Smooth muscle cell (in vitro differentiated cells): Measurements from ENCODE around the gene NBAS. TPM values are rescaled to one million over a fixed set of nuclear protein-coding genes. Genes with fewer than 3 reads are reported as not detected.
"Not testable (repeated sequence)": the region's sequence is repeated elsewhere in the genome, so short reads cannot be mapped to it uniquely, and the experiment has no call there.

ENCODE experiments used
- DNase-seq: peaks from one replicate; lab custom pipeline; 2025; ENCODE audit not compliant: unreplicated experiment; lab: John Stamatoyannopoulos, UW
- H2AFZ ChIP-seq: fragments of 200-600 bp; sonication (generic); 2 replicates; pipeline ENCODE4 v1.6.0; 2016; ENCODE audit warnings: antibody characterized with exemption, low read depth, mild to moderate bottlenecking
- H3F3A ChIP-seq: fragments of 200-600 bp; sonication (generic); 2 replicates; pipeline ENCODE4 v1.6.0; 2017; ENCODE audit warnings: antibody characterized with exemption, low read depth
- H3K27ac ChIP-seq: fragments of 200-600 bp; sonication (generic); 2 replicates; pipeline ENCODE4 v1.5.1; 2016; ENCODE audit warnings: low read depth, mild to moderate bottlenecking
- H3K27me3 ChIP-seq: fragments of 200-600 bp; sonication (generic); 2 replicates; pipeline ENCODE4 v1.6.1; 2016; ENCODE audit warnings: low read depth, mild to moderate bottlenecking
- H3K36me3 ChIP-seq: fragments of 200-600 bp; sonication (generic); 2 replicates; pipeline ENCODE4 v1.5.1; 2016; ENCODE audit warnings: low read depth
- H3K4me1 ChIP-seq: fragments of 200-600 bp; sonication (generic); 2 replicates; pipeline ENCODE4 v1.5.1; 2016; ENCODE audit warnings: low read depth
- H3K4me2 ChIP-seq: fragments of 200-600 bp; sonication (generic); 2 replicates; pipeline ENCODE4 v1.6.0; 2016; ENCODE audit warnings: mild to moderate bottlenecking
- H3K4me3 ChIP-seq: fragments of 200-600 bp; sonication (generic); 2 replicates; pipeline ENCODE4 v1.5.1; 2016; ENCODE audit warnings: mild to moderate bottlenecking
- H3K79me2 ChIP-seq: fragments of 200-600 bp; sonication (generic); 2 replicates; pipeline ENCODE4 v1.6.0; 2016; ENCODE audit warnings: low read depth, mild to moderate bottlenecking
- H3K9ac ChIP-seq: fragments of 200-600 bp; sonication (generic); 2 replicates; pipeline ENCODE4 v1.6.0; 2016; ENCODE audit warnings: low read depth
- H3K9me3 ChIP-seq: fragments of 200-600 bp; sonication (generic); replicated peaks from 2 replicates; pipeline ENCODE4 v1.5.1; 2016; ENCODE audit warnings: low read depth
- H4K20me1 ChIP-seq: fragments of 200-600 bp; sonication (generic); 2 replicates; pipeline ENCODE4 v1.6.0; 2016; ENCODE audit warnings: low read depth
- CTCF ChIP-seq: fragments of 200-600 bp; sonication (generic); IDR thresholded peaks from 2 replicates; pipeline ENCODE4 v1.5.1; 2017; ENCODE audit warnings: borderline replicate concordance, mild to moderate bottlenecking, antibody characterized with exemption; ENCODE audit not compliant: insufficient read depth, poor library complexity, severe bottlenecking
- WGBS: methylation state at CpG from one replicate; pipeline ENCODE4 v1.1.7; 2016; ENCODE audit warnings: low lambda C conversion rate; 5-methylcytosine and 5-hydroxymethylcytosine counted together
- polyA plus RNA-seq: library from polyadenylated mRNA; unstranded; fragments of >200 nt; fragmentation: Nextera tagmentation; extraction: Ambion mirVana; gene quantifications from 2 replicates; pipeline ENCODE4 v1.2.1, GENCODE V29; 2016
- total RNA-seq: library from RNA; depleted of rRNA; stranded (reverse); fragments of >200 nt; gene quantifications from 2 replicates; pipeline ENCODE4 v1.2.3, GENCODE V29; 2014

The NBAS gene
- total and polyA plus RNA-seq, 2 experiments from 2014 or later: 31.2 to 51.1 TPM

GRCh38 chr2:15407666-15408065 is 153.5 kb downstream of the NBAS start:
- no peak overlapping the region for H3K9ac ChIP-seq
- TF ChIP-seq CTCF: no peak
- H3K4me1 ChIP-seq: no peaks in the 10 kb centered on the region
- H3K4me2 ChIP-seq: no peak overlapping the region
- peaks cover 6% of the 10 kb centered on the region for H3K36me3 ChIP-seq
- no peaks in the 10 kb centered on the region for H3K9me3 ChIP-seq
- no peak overlapping the region for H3K27ac ChIP-seq
- DNase-seq: no peak
- no peak overlapping the region for H3K4me3 ChIP-seq
- H2AFZ ChIP-seq: no peak overlapping the region
- H3F3A ChIP-seq: no peaks in the 10 kb centered on the region
- no peaks in the 10 kb centered on the region for H3K79me2 ChIP-seq
- H3K27me3 ChIP-seq: no peaks in the 10 kb centered on the region
- 93% methylated on average over 1 of the region's 1 CpG for WGBS
- H4K20me1 ChIP-seq: no peaks in the 10 kb centered on the region

GRCh38 chr2:15404511-15404910 is 156.6 kb downstream of the NBAS start:
- H3K9ac ChIP-seq, H4K20me1 ChIP-seq, H3K4me1 ChIP-seq, H2AFZ ChIP-seq, H3K9me3 ChIP-seq, H3K4me2 ChIP-seq, H3K36me3 ChIP-seq, H3F3A ChIP-seq, DNase-seq, H3K4me3 ChIP-seq, H3K27me3 ChIP-seq, H3K79me2 ChIP-seq, H3K27ac ChIP-seq: not testable (repeated sequence)
- WGBS: 97% methylated on average over 9 of the region's 9 CpGs

GRCh38 chr2:15400240-15400826 is 160.8 kb downstream of the NBAS start:
- no peak for TF ChIP-seq CTCF
- Histone ChIP-seq H3K9me3 (no peaks in the 10 kb centered on the region), H3K4me1 (no peaks in the 10 kb centered on the region), H3K27ac (no peak overlapping the region), H2AFZ (no peak overlapping the region), H3K9ac (no peak overlapping the region), H3F3A (no peaks in the 10 kb centered on the region), H3K79me2 (no peaks in the 10 kb centered on the region), H3K4me3 (no peak overlapping the region), H3K27me3 (no peaks in the 10 kb centered on the region), H3K4me2 (no peak overlapping the region), H4K20me1 (no peaks in the 10 kb centered on the region), H3K36me3 (peaks cover 3% of the 10 kb centered on the region)
- WGBS: 95% methylated on average over 5 of the region's 5 CpGs
- DNase-seq: no peak

GRCh38 chr2:15399241-15399640 is 161.9 kb downstream of the NBAS start:
- H3K36me3 ChIP-seq: peaks cover 10% of the 10 kb centered on the region
- no peak for DNase-seq
- H3K9me3 ChIP-seq: no peaks in the 10 kb centered on the region
- no peaks in the 10 kb centered on the region for H3K4me1 ChIP-seq
- H3K79me2 ChIP-seq: no peaks in the 10 kb centered on the region
- H3K4me3 ChIP-seq: no peak overlapping the region
- no peak overlapping the region for H2AFZ ChIP-seq
- no peak overlapping the region for H3K4me2 ChIP-seq
- 94% methylated on average over 1 of the region's 1 CpG for WGBS
- no peak for TF ChIP-seq CTCF
- H3F3A ChIP-seq: no peaks in the 10 kb centered on the region
- H4K20me1 ChIP-seq: no peaks in the 10 kb centered on the region
- no peak overlapping the region for H3K9ac ChIP-seq
- H3K27ac ChIP-seq: no peak overlapping the region
- H3K27me3 ChIP-seq: no peaks in the 10 kb centered on the region
